IPS-18a (cell line): Measurements from ENCODE around the gene AGAP1.

ENCODE experiments used
- H3K27ac ChIP-seq: one replicate; pipeline ENCODE4 v1.5.1; 2013; ENCODE audit warnings: low read length
- H3K27me3 ChIP-seq: one replicate; pipeline ENCODE4 v1.6.1; 2013; ENCODE audit warnings: mild to moderate bottlenecking, low read length; ENCODE audit not compliant: control insufficient read depth, insufficient read depth
- H3K36me3 ChIP-seq: one replicate; pipeline ENCODE4 v1.6.1; 2013; ENCODE audit warnings: low read depth, low read length; ENCODE audit not compliant: control insufficient read depth
- H3K4me1 ChIP-seq: one replicate; pipeline ENCODE4 v1.6.1; 2013; ENCODE audit warnings: low read depth, low read length; ENCODE audit not compliant: control insufficient read depth
- H3K4me3 ChIP-seq: one replicate; pipeline ENCODE4 v1.5.1; 2013; ENCODE audit warnings: low read length
- H3K9ac ChIP-seq: one replicate; pipeline ENCODE4 v1.6.1; 2013; ENCODE audit warnings: mild to moderate bottlenecking, low read length, moderate library complexity
- H3K9me3 ChIP-seq: one replicate; pipeline ENCODE4 v1.6.1; 2013; ENCODE audit warnings: low read depth, low read length; ENCODE audit not compliant: control insufficient read depth

Gene AGAP1

GRCh38 chr2:236102971-236103370, 609.1 kb downstream of the AGAP1 start:
- H3K9ac ChIP-seq, result no peak overlapping the region
- no peak overlapping the region for H3K27ac ChIP-seq
- no peak overlapping the region for H3K4me3 ChIP-seq
- H3K9me3 ChIP-seq, result no peaks in the 10 kb centered on the region
- H3K4me1 ChIP-seq, result peaks cover 9% of the 10 kb centered on the region
- H3K27me3 ChIP-seq, result no peaks in the 10 kb centered on the region
- H3K36me3 ChIP-seq, result no peaks in the 10 kb centered on the region

- Histone ChIP-seq H3K27me3 (no peaks in the 10 kb centered on the region), H3K9me3 (no peaks in the 10 kb centered on the region), H3K36me3 (no peaks in the 10 kb centered on the region), H3K4me3 (no peak overlapping the region), H3K4me1 (peaks cover 19% of the 10 kb centered on the region), H3K9ac (no peak overlapping the region), H3K27ac (no peak overlapping the region)
Measured at GRCh38 chr2:236103981-236104380, 610.1 kb downstream of the AGAP1 start.

GRCh38 chr2:236105955-236106607, 612.2 kb downstream of the AGAP1 start:
- H3K4me1 ChIP-seq, result peaks cover 19% of the 10 kb centered on the region

GRCh38 chr2:236106761-236107160, 612.9 kb downstream of the AGAP1 start:
- H3K36me3 ChIP-seq, result no peaks in the 10 kb centered on the region
- H3K9me3 ChIP-seq, result no peaks in the 10 kb centered on the region
- no peak overlapping the region for H3K9ac ChIP-seq
- H3K4me1 ChIP-seq, result peaks cover 19% of the 10 kb centered on the region
- H3K4me3 ChIP-seq, result no peak overlapping the region
- H3K27ac ChIP-seq, result no peak overlapping the region
- H3K27me3 ChIP-seq, result no peaks in the 10 kb centered on the region

More at GRCh38 chr2:236105955-236106607, 612.2 kb downstream of the AGAP1 start:
- no peaks in the 10 kb centered on the region for H3K9me3 ChIP-seq
- H3K36me3 ChIP-seq, result no peaks in the 10 kb centered on the region
- H3K27me3 ChIP-seq, result no peaks in the 10 kb centered on the region
- H3K9ac ChIP-seq, result no peak overlapping the region
- H3K27ac ChIP-seq, result no peak overlapping the region
- no peak overlapping the region for H3K4me3 ChIP-seq

- Histone ChIP-seq H3K27me3 (no peaks in the 10 kb centered on the region), H3K4me1 (peaks cover 19% of the 10 kb centered on the region), H3K9me3 (no peaks in the 10 kb centered on the region), H3K27ac (no peak overlapping the region), H3K9ac (no peak overlapping the region), H3K4me3 (no peak overlapping the region), H3K36me3 (no peaks in the 10 kb centered on the region)
Measured at GRCh38 chr2:236107536-236107935, 613.7 kb downstream of the AGAP1 start.

GRCh38 chr2:236107942-236108625, 614.2 kb downstream of the AGAP1 start:
- no peak overlapping the region for H3K27ac ChIP-seq
- H3K9ac ChIP-seq, result no peak overlapping the region
- H3K9me3 ChIP-seq, result no peaks in the 10 kb centered on the region
- no peak overlapping the region for H3K4me3 ChIP-seq
- peaks cover 19% of the 10 kb centered on the region for H3K4me1 ChIP-seq
- no peaks in the 10 kb centered on the region for H3K27me3 ChIP-seq
- no peaks in the 10 kb centered on the region for H3K36me3 ChIP-seq

- Histone ChIP-seq H3K9ac (no peak overlapping the region), H3K27me3 (no peaks in the 10 kb centered on the region), H3K27ac (no peak overlapping the region), H3K4me1 (peaks cover 19% of the 10 kb centered on the region), H3K4me3 (no peak overlapping the region), H3K36me3 (no peaks in the 10 kb centered on the region), H3K9me3 (no peaks in the 10 kb centered on the region)
Measured at GRCh38 chr2:236109061-236109460, 615.2 kb downstream of the AGAP1 start.

- H3K4me3 ChIP-seq, result no peak overlapping the region
- H3K4me1 ChIP-seq, result peaks cover 19% of the 10 kb centered on the region
- H3K9me3 ChIP-seq, result no peaks in the 10 kb centered on the region
- H3K36me3 ChIP-seq, result no peaks in the 10 kb centered on the region
- H3K27ac ChIP-seq, result no peak overlapping the region
- no peak overlapping the region for H3K9ac ChIP-seq
- no peaks in the 10 kb centered on the region for H3K27me3 ChIP-seq
Measured at GRCh38 chr2:236109473-236109872, 615.6 kb downstream of the AGAP1 start.

GRCh38 chr2:236112466-236112865, 618.6 kb downstream of the AGAP1 start:
- H3K4me1 ChIP-seq, result peaks cover 16% of the 10 kb centered on the region
- H3K9me3 ChIP-seq, result no peaks in the 10 kb centered on the region
- no peak overlapping the region for H3K27ac ChIP-seq

GRCh38 chr2:236113425-236113824, 619.6 kb downstream of the AGAP1 start:
- Histone ChIP-seq H3K36me3 (no peaks in the 10 kb centered on the region), H3K9ac (no peak overlapping the region)

More at GRCh38 chr2:236112466-236112865, 618.6 kb downstream of the AGAP1 start:
- Histone ChIP-seq H3K9ac (no peak overlapping the region), H3K36me3 (no peaks in the 10 kb centered on the region), H3K4me3 (no peak overlapping the region), H3K27me3 (peaks cover 10% of the 10 kb centered on the region)

GRCh38 chr2:236113948-236114347, 620.1 kb downstream of the AGAP1 start:
- no peak overlapping the region for H3K27ac ChIP-seq
- no peak overlapping the region for H3K9ac ChIP-seq
- no peaks in the 10 kb centered on the region for H3K36me3 ChIP-seq
- peaks cover 12% of the 10 kb centered on the region for H3K4me1 ChIP-seq
- H3K9me3 ChIP-seq, result no peaks in the 10 kb centered on the region
- peaks cover 23% of the 10 kb centered on the region for H3K27me3 ChIP-seq
- no peak overlapping the region for H3K4me3 ChIP-seq

More at GRCh38 chr2:236113425-236113824, 619.6 kb downstream of the AGAP1 start:
- Histone ChIP-seq H3K27me3 (peaks cover 18% of the 10 kb centered on the region), H3K27ac (no peak overlapping the region), H3K9me3 (no peaks in the 10 kb centered on the region), H3K4me1 (peaks cover 14% of the 10 kb centered on the region), H3K4me3 (no peak overlapping the region)

GRCh38 chr2:236114959-236115358, 621.1 kb downstream of the AGAP1 start:
- H3K27me3 ChIP-seq, result peaks cover 33% of the 10 kb centered on the region
- H3K9ac ChIP-seq, result no peak overlapping the region
- no peak overlapping the region for H3K27ac ChIP-seq

More at GRCh38 chr2:236114959-236115358, 621.1 kb downstream of the AGAP1 start:
- H3K9me3 ChIP-seq, result no peaks in the 10 kb centered on the region
- no peaks in the 10 kb centered on the region for H3K36me3 ChIP-seq
- H3K4me1 ChIP-seq, result peaks cover 12% of the 10 kb centered on the region
- no peak overlapping the region for H3K4me3 ChIP-seq
